H1 (cell line): Measurements from ENCODE around the gene ESR1. TPM values are rescaled to one million over a fixed set of nuclear protein-coding genes. Genes with fewer than 3 reads are reported as not detected.

Source experiments
- CTBP2 ChIP-seq: IDR thresholded peaks from 2 replicates; pipeline ENCODE4 v1.7.0; 2011; ENCODE audit warnings: borderline replicate concordance, mild to moderate bottlenecking, moderate library complexity, mixed read lengths, low read length; ENCODE audit not compliant: insufficient read depth, insufficient read length
- HDAC2 ChIP-seq, 2 experiments: fragments of 300-600 bp in 1 of 2; sonication (generic) in 1 of 2; IDR thresholded peaks; 2 replicates each; pipeline ENCODE4 v1.6.1; 2011 to 2012; ENCODE audit warnings: low read depth in 2 of 2, low read length in 2 of 2, mild to moderate bottlenecking in 2 of 2, moderate library complexity in 2 of 2, borderline replicate concordance in 1 of 2, inconsistent platforms in 1 of 2
- JUND ChIP-seq: IDR thresholded peaks from 2 replicates; pipeline ENCODE4 v1.6.1; 2011; ENCODE audit warnings: mild to moderate bottlenecking, improper control_type of control experiment, low read length
- NANOG ChIP-seq: IDR thresholded peaks from 2 replicates; pipeline ENCODE4 v1.6.1; 2011; ENCODE audit warnings: low read length, low read depth, mild to moderate bottlenecking, inconsistent platforms; ENCODE audit not compliant: insufficient read depth, poor library complexity, severe bottlenecking
- POU5F1 ChIP-seq: IDR thresholded peaks from 2 replicates; pipeline ENCODE4 v1.6.1; 2011; ENCODE audit warnings: low read depth, mild to moderate bottlenecking, low read length, moderate library complexity
- SRF ChIP-seq: IDR thresholded peaks from 2 replicates; pipeline ENCODE4 v1.6.1; 2011; ENCODE audit warnings: mild to moderate bottlenecking, low read depth, low read length, moderate library complexity
- polyA plus RNA-seq, 7 experiments: library from polyadenylated mRNA; depleted of rRNA in 3 of 7; stranded (reverse) in 5 of 7; unstranded in 2 of 7; fragments of >200 nt in 5 of 7; fragments of 200-250 nt in 2 of 7; gene quantifications; 1 replicate in 5 of 7; 2 replicates in 1 of 7; 4 replicates in 1 of 7; pipeline versions ENCODE4 v1.2.1 to v1.2.3, GENCODE V29; 2011 to 2013; ENCODE audit warnings: missing spikeins in 2 of 7, mixed read lengths in 2 of 7
- total RNA-seq: library from RNA; stranded (reverse); fragmentation: NEBNext Ultra II Directional; extraction: Animal tissue kit (Norgen Biotek cat#: 25700); gene quantifications from 2 replicates; pipeline ENCODE4 v1.2.1, GENCODE V29; 2021
- TF ChIP-seq, protein P1 (sequence below), 3 experiments: IDR thresholded peaks; 1 replicate in 2 of 3; 2 replicates in 1 of 3; pipeline versions ENCODE4 v1.5.1 to v1.6.1; 2011; ENCODE audit warnings: low read length in 3 of 3, mild to moderate bottlenecking in 3 of 3, inconsistent platforms in 2 of 3, low read depth in 1 of 3, moderate library complexity in 1 of 3; ENCODE audit not compliant: insufficient read depth in 1 of 3; ENCODE audit errors: control extremely low read depth in 1 of 3

The ESR1 gene
- total and polyA plus RNA-seq, 2 of the 8 experiments (the other 6 are each of a cell fraction or from before 2014, with no cell fraction given): 0.03 to 0.17 TPM

DNA sequence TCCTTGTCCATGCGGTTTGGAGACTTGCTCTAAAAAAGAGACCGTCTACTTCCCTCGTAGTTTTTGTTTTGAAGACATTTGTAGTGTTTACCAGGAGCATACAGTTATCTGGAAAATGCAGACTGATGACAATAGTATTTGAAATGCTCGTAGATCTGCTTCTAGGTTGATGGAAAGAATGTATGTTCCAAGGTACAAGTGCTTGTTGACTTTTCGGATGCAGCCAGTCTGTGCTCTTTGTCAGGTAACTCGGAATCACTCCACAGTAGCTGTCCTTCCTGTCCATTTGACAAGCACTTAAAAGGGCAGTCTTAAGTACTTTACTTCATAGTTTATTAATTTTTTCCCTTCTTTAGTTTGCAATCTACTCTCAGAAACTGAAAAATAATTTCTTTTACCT, 194.8 kb downstream of the ESR1 start (continued):
- TF ChIP-seq, protein P1, sequence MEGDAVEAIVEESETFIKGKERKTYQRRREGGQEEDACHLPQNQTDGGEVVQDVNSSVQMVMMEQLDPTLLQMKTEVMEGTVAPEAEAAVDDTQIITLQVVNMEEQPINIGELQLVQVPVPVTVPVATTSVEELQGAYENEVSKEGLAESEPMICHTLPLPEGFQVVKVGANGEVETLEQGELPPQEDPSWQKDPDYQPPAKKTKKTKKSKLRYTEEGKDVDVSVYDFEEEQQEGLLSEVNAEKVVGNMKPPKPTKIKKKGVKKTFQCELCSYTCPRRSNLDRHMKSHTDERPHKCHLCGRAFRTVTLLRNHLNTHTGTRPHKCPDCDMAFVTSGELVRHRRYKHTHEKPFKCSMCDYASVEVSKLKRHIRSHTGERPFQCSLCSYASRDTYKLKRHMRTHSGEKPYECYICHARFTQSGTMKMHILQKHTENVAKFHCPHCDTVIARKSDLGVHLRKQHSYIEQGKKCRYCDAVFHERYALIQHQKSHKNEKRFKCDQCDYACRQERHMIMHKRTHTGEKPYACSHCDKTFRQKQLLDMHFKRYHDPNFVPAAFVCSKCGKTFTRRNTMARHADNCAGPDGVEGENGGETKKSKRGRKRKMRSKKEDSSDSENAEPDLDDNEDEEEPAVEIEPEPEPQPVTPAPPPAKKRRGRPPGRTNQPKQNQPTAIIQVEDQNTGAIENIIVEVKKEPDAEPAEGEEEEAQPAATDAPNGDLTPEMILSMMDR (IDR thresholded peaks at IDR 0.05; ENCODE audit: control extremely low read depth in 1 of 3, insufficient read depth in 1 of 3, low read depth in 1 of 3, low read length in 3 of 3): no peak
- TF ChIP-seq SRF: no peak
- no peak for TF ChIP-seq JUND
- no peak for TF ChIP-seq CTBP2
- no peak for TF ChIP-seq POU5F1
- no peak for TF ChIP-seq NANOG
- no peak for TF ChIP-seq HDAC2 (IDR thresholded peaks at IDR 0.05; ENCODE audit: borderline replicate concordance in 1 of 2, low read depth in 2 of 2, low read length in 2 of 2)
